ENCODE measurements around the gene IL17D. TPM values are rescaled to one million over a fixed set of nuclear protein-coding genes. Genes with fewer than 3 reads are reported as not detected.
"Not testable (repeated sequence)": the region's sequence is repeated elsewhere in the genome, so short reads cannot be mapped to it uniquely, and the experiment has no call there.

The IL17D gene
- total RNA-seq, 2 experiments from 2014 or later: 0.47 TPM; not detected in 1

DNA sequence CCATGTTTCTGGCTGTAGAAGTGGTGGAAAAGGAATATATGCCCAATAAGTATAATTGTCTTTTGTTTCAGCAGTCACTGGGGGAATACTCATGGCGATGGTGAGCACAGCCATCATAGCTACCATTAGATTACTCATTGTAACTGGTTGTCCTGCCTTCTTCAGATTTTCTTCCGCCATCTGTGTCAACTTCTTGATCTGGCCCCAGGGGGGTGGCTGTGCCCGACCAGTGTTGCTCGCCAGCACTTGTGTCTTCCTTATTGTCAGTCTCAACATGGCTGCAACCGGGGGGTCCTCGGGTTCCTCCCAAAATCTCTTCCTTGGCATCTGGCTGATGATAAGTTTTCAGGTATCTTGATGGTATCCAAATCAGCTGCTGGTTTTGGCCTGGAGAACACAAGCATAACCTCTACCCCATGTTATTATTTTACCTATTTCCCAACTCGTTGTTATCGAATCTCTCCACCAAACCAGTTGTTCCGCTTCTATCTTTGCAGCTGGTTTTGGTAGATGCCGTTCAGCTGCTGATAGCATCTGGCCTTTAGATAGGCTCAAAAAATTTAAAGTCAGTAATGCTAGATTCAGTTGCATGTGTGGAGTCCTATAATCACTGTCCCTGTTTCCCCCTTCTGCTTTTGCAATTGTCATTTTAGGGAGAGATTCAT is 23.0 kb upstream of the IL17D start:
- intact Hi-C loops (cut with DNase I, micrococcal nuclease): no loop called here
- no peaks in the 10 kb centered on the region for H3K4me1 ChIP-seq (ENCODE audit: insufficient read depth, low read length)
- Mint-ChIP-seq H3K4me3 (no peak overlapping the region), H3K9me3 (no peaks in the 10 kb centered on the region), H3K27ac (no peak overlapping the region), H3K4me1 (ENCODE audit: low read depth) (no peaks in the 10 kb centered on the region), H3K27me3 (no peaks in the 10 kb centered on the region), H3K36me3 (ENCODE audit: low read depth) (peaks cover 20% of the 10 kb centered on the region)
- no peak for DNase-seq
- no peak overlapping the region for H3K4me3 ChIP-seq (ENCODE audit: low read length)
- H3K36me3 ChIP-seq (ENCODE audit: insufficient read depth, low read length): no peaks in the 10 kb centered on the region
- no peaks in the 10 kb centered on the region for H3K27me3 ChIP-seq (ENCODE audit: control insufficient read depth in 1 of 2, insufficient read depth in 2 of 2, low read length in 2 of 2)
- POLR2A ChIA-PET: no interaction called here
- no peaks in the 10 kb centered on the region for H3K9me3 ChIP-seq (ENCODE audit: control insufficient read depth in 1 of 2, insufficient read depth in 1 of 2, low read length in 2 of 2)
- H3K27ac ChIP-seq (ENCODE audit: low read depth in 1 of 2, low read length in 2 of 2): no peak overlapping the region
- TF ChIP-seq CTCF (IDR thresholded peaks at IDR 0.05): no peak
- CTCF ChIA-PET: interaction anchor here (0.6 kb wide), 1 partner anchor 1025 kb away, joined by 3 read pairs; no protein-coding TSS in a partner anchor
- no peak for ATAC-seq (ENCODE audit: poor library complexity)

DNA sequence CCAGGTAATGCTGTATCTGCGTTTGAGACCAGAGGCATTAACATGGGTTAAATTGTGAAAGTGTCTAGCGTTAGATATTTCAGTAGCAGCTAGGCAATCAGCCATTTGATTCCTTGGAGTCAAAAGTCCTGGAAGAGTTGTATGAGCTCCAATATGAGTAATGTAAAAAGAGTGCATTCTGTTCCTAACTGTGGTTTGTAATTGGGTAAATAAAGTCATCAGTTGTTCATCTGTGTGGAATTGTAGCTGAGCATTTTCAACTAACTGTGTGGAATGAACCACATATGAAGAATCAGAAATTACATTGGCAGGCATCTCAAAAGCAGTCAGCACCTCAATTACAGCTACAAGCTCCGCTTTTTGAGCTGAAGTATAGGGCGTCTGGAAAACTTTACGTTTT is 22.0 kb upstream of the IL17D start:
- H3K4me3 Mint-ChIP-seq; CTCF ChIA-PET; ATAC-seq (ENCODE audit: poor library complexity); H3K9me3 ChIP-seq (ENCODE audit: control insufficient read depth in 1 of 2, insufficient read depth in 1 of 2, low read length in 2 of 2); DNase-seq; H3K4me3 ChIP-seq (ENCODE audit: low read length); POLR2A ChIA-PET; H3K27me3 Mint-ChIP-seq; H3K9me3 Mint-ChIP-seq; intact Hi-C loops (cut with DNase I, micrococcal nuclease); H3K27ac ChIP-seq (ENCODE audit: low read depth in 1 of 2, low read length in 2 of 2); H3K4me1 ChIP-seq (ENCODE audit: insufficient read depth, low read length); H3K4me1 Mint-ChIP-seq (ENCODE audit: low read depth); H3K36me3 ChIP-seq (ENCODE audit: insufficient read depth, low read length); H3K27me3 ChIP-seq (ENCODE audit: control insufficient read depth in 1 of 2, insufficient read depth in 2 of 2, low read length in 2 of 2); H3K27ac Mint-ChIP-seq: not testable (repeated sequence)
- peaks cover 13% of the 10 kb centered on the region for H3K36me3 Mint-ChIP-seq (ENCODE audit: low read depth)

- no peak overlapping the region for H3K27ac ChIP-seq (ENCODE audit: low read depth in 1 of 2, low read length in 2 of 2)
Measured at GRCh38 chr13:20682061-20682460, 21.4 kb upstream of the IL17D start.

More at GRCh38 chr13:20682061-20682460, 21.4 kb upstream of the IL17D start:
- Mint-ChIP-seq H3K27ac (no peak overlapping the region), H3K4me1 (ENCODE audit: low read depth) (no peaks in the 10 kb centered on the region), H3K36me3 (ENCODE audit: low read depth) (peaks cover 15% of the 10 kb centered on the region), H3K4me3 (no peak overlapping the region), H3K9me3 (no peaks in the 10 kb centered on the region), H3K27me3 (no peaks in the 10 kb centered on the region)
- ChIA-PET CTCF (no interaction called here), POLR2A (no interaction called here)
- ATAC-seq (ENCODE audit: poor library complexity): no peak
- H3K27me3 ChIP-seq (ENCODE audit: control insufficient read depth in 1 of 2, insufficient read depth in 2 of 2, low read length in 2 of 2): no peaks in the 10 kb centered on the region
- no peaks in the 10 kb centered on the region for H3K4me1 ChIP-seq (ENCODE audit: insufficient read depth, low read length)
- H3K36me3 ChIP-seq (ENCODE audit: insufficient read depth, low read length): no peaks in the 10 kb centered on the region
- no peak for TF ChIP-seq CTCF (IDR thresholded peaks at IDR 0.05)
- intact Hi-C loops (cut with DNase I, micrococcal nuclease): no loop called here
- H3K9me3 ChIP-seq (ENCODE audit: control insufficient read depth in 1 of 2, insufficient read depth in 1 of 2, low read length in 2 of 2): no peaks in the 10 kb centered on the region
- H3K4me3 ChIP-seq (ENCODE audit: low read length): no peak overlapping the region
- DNase-seq: no peak

Data from CD4-positive, alpha-beta T cell (primary cell).